GM23248 (cell line): Measurements from ENCODE around the gene CA11.

ENCODE experiments used
- EZH2 ChIP-seq: fragments of 200-600 bp; sonication (generic); IDR thresholded peaks from 2 replicates; pipeline ENCODE4 v1.6.1; 2018; ENCODE audit warnings: antibody characterized with exemption, mild to moderate bottlenecking; ENCODE audit not compliant: insufficient read depth, poor library complexity, severe bottlenecking
- EZH2phosphoT487 ChIP-seq: fragments of 200-600 bp; sonication (generic); IDR thresholded peaks from 2 replicates; pipeline ENCODE4 v1.6.1; 2018; ENCODE audit warnings: antibody characterized with exemption, moderate library complexity, mild to moderate bottlenecking, low read depth; ENCODE audit not compliant: insufficient read depth

GRCh38 chr19:48627201-48627864 is 18.7 kb downstream of the CA11 start:
- TF ChIP-seq EZH2phosphoT487: no peak
- no peak for TF ChIP-seq EZH2
